Measurements from ENCODE around the gene ARVCF. TPM values are rescaled to one million over a fixed set of nuclear protein-coding genes. Genes with fewer than 3 reads are reported as not detected.

Gene ARVCF
- total RNA-seq, 3 donors from 2014 or later: 13.0 to 51.2 (median 44.2) TPM

GRCh38 chr22:19972652-19973550 lies 43.7 kb downstream of the ARVCF start:
- H3K27me3 ChIP-seq: no peaks in the 10 kb centered on the region
- intact Hi-C loops (cut with DNase I; ENCODE audit: low total_unique reads): loop anchor here (5.0 kb wide), 1 partner anchor 39 kb away; no protein-coding TSS in a partner anchor
- no peaks in the 10 kb centered on the region for H3K9me3 ChIP-seq
- H3K27ac ChIP-seq: no peak overlapping the region
- no peaks in the 10 kb centered on the region for H3K36me3 ChIP-seq
- no peaks in the 10 kb centered on the region for H3K4me1 ChIP-seq
- TF ChIP-seq CTCF (IDR thresholded peaks at IDR 0.05): no peak
- TF ChIP-seq POLR2AphosphoS5 (IDR thresholded peaks at IDR 0.05): no peak
- TF ChIP-seq POLR2A (IDR thresholded peaks at IDR 0.05): no peak
- H3K4me3 ChIP-seq: no peak overlapping the region
- no peak for DNase-seq (ENCODE audit: low spot score in 2 of 2)

GRCh38 chr22:19972251-19972650 lies 44.4 kb downstream of the ARVCF start:
- intact Hi-C loops (cut with DNase I; ENCODE audit: low total_unique reads): loop anchor here (5.0 kb wide), 1 partner anchor 40 kb away; no protein-coding TSS in a partner anchor
- no peak overlapping the region for H3K27ac ChIP-seq
- no peak for DNase-seq (ENCODE audit: low spot score in 2 of 2)

GRCh38 chr22:19971276-19972124 lies 45.1 kb downstream of the ARVCF start:
- Histone ChIP-seq H3K9me3 (no peaks in the 10 kb centered on the region), H3K4me3 (no peak overlapping the region), H3K36me3 (no peaks in the 10 kb centered on the region), H3K27ac (no peak overlapping the region), H3K27me3 (no peaks in the 10 kb centered on the region), H3K4me1 (no peaks in the 10 kb centered on the region)
- DNase-seq (ENCODE audit: low spot score in 2 of 2): no peak
- intact Hi-C loops (cut with DNase I; ENCODE audit: low total_unique reads): loop anchor here (5.0 kb wide), 1 partner anchor 41 kb away; no protein-coding TSS in a partner anchor
- TF ChIP-seq CTCF (IDR thresholded peaks at IDR 0.05) (no peak), POLR2A (IDR thresholded peaks at IDR 0.05) (no peak), POLR2AphosphoS5 (IDR thresholded peaks at IDR 0.05) (no peak)

More at GRCh38 chr22:19972251-19972650, 44.4 kb downstream of the ARVCF start:
- H3K4me3 ChIP-seq: no peak overlapping the region
- H3K9me3 ChIP-seq: no peaks in the 10 kb centered on the region
- H3K27me3 ChIP-seq: no peaks in the 10 kb centered on the region
- H3K4me1 ChIP-seq: no peaks in the 10 kb centered on the region
- TF ChIP-seq POLR2AphosphoS5 (IDR thresholded peaks at IDR 0.05): no peak
- no peak for TF ChIP-seq CTCF (IDR thresholded peaks at IDR 0.05)
- TF ChIP-seq POLR2A (IDR thresholded peaks at IDR 0.05): no peak
- H3K36me3 ChIP-seq: no peaks in the 10 kb centered on the region

GRCh38 chr22:19970479-19971275 lies 45.9 kb downstream of the ARVCF start:
- no peaks in the 10 kb centered on the region for H3K36me3 ChIP-seq
- no peaks in the 10 kb centered on the region for H3K4me1 ChIP-seq
- H3K4me3 ChIP-seq: no peak overlapping the region
- peak overlapping the region in 1 of 2 donors; percentile 40 for H3K27ac ChIP-seq
- H3K27me3 ChIP-seq: no peaks in the 10 kb centered on the region
- intact Hi-C loops (cut with DNase I; ENCODE audit: low total_unique reads): loop anchor here (5.0 kb wide), 1 partner anchor 42 kb away; no protein-coding TSS in a partner anchor
- peak in 1 of 2 donors; percentile 70 for DNase-seq (ENCODE audit: low spot score in 2 of 2)
- no peaks in the 10 kb centered on the region for H3K9me3 ChIP-seq
- TF ChIP-seq POLR2AphosphoS5 (IDR thresholded peaks at IDR 0.05) (no peak), POLR2A (IDR thresholded peaks at IDR 0.05) (no peak), CTCF (IDR thresholded peaks at IDR 0.05) (peak; percentile 69 to 86 (median 69))
